GM19023 (cell line): ENCODE measurements around the gene RALB.

Source experiments
- ATAC-seq: cut with Tn5 transposase; IDR thresholded peaks from one replicate; pipeline ENCODE4 v1.9.1; 2021; ENCODE audit warnings: mild to moderate bottlenecking, moderate library complexity; ENCODE audit not compliant: unreplicated experiment

Gene RALB

GRCh38 chr2:120330946-120331822 is 78.5 kb downstream of the RALB start:
- peak; percentile 62 for ATAC-seq

GRCh38 chr2:120331903-120332302 is 79.3 kb downstream of the RALB start:
- ATAC-seq, result no peak

GRCh38 chr2:120332384-120332783 is 79.7 kb downstream of the RALB start:
- ATAC-seq, result no peak

DNA sequence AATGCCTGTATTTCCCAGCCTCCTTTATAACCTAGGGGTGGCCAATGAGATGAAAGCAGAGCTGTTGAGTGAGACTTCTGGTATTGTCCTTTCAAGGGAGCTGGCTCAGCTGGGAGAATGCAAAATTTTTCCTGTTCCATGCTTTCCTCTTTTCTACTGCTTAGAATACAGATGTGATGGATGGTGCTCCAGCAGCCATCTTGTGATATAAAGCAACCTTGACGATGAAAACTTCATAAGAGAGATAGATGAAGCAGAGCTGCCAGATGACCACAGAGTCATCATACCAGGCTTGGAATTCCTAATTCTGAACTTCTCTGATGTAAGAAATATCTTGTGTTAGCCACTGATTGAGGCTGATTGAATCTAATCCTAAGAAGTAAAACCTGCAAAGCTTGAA is 81.4 kb downstream of the RALB start:
- ATAC-seq, result no peak

- ATAC-seq, result no peak
These were observed 84.1 kb downstream of the RALB start for GRCh38 chr2:120336749-120337148.

DNA sequence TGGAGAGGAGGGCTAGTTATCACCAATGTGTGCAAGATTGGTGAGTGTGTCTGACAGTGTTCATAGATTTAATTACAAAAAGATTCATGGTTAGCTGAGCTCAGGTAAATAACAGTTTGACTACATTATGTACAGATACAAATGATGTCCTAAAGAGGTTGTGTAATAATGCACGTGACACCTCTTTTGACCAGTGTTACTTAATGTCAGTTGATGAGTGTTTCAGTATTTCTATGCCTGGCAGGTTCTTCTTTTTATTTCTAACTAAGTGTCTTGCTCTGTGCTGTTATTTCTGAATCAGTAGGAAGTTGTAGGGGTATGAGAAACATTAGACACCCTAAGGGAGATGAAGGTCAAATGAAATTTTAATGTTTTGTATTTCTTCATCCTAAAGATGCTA is 85.4 kb downstream of the RALB start:
- no peak for ATAC-seq

GRCh38 chr2:120341977-120342376 is 89.3 kb downstream of the RALB start:
- no peak for ATAC-seq

GRCh38 chr2:120342446-120342845 is 89.8 kb downstream of the RALB start:
- no peak for ATAC-seq

DNA sequence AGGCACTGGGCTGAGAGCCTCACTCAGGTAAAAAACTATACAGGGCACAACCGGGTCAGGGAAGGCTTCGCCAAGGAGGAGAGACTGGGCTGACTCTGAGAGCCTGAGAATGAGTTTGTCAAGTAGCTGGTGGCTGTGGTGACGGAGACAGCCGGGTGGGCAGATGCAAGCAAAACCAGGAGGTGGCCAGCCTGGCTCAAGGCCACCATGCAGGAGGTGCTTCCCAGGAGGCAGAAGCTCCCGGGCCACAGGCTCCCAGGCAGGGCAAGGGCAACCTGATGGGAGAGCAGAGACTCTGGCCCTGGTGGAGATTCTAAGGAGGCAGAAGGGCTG is 90.4 kb downstream of the RALB start:
- ATAC-seq, result no peak

- ATAC-seq, result peak; percentile 61
These were observed 90.9 kb downstream of the RALB start for GRCh38 chr2:120343433-120344105.
